Measurements from ENCODE around the gene ATP6V0A4.
"Not testable (repeated sequence)": the region's sequence is repeated elsewhere in the genome, so short reads cannot be mapped to it uniquely, and the experiment has no call there.

The ATP6V0A4 gene

DNA sequence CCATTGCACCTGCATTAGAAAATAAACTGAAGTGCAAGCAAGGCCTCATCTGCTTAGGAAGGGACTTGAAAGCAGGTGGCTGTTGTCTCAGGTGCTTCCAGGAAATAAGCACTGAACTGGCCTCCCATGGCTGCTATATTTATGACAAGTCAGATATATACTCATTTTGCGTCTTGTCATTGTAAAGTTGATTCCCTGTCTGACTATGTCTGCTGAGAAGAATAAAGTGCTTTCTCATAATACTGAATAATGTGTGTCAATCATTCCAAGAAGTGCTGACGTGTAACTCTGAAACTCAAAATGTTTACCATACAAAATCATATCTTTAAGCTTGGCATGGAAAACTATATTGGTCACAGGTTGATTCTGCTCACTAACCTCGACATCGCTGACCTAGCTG is 51.9 kb downstream of the ATP6V0A4 start:
- no peak for TF ChIP-seq CTCF (IDR thresholded peaks at IDR 0.05; ENCODE audit: low read length, missing control alignments)
- no peak for DNase-seq (ENCODE audit: low read depth)
- no peak overlapping the region for H3K4me3 ChIP-seq (replicated peaks; ENCODE audit: low read depth, low read length)

GRCh38 chr7:138745189-138745588 is 52.8 kb downstream of the ATP6V0A4 start:
- no peak overlapping the region for H3K4me3 ChIP-seq (replicated peaks; ENCODE audit: low read depth, low read length)
- DNase-seq (ENCODE audit: low read depth): no peak
- TF ChIP-seq CTCF (IDR thresholded peaks at IDR 0.05; ENCODE audit: low read length, missing control alignments): no peak

DNA sequence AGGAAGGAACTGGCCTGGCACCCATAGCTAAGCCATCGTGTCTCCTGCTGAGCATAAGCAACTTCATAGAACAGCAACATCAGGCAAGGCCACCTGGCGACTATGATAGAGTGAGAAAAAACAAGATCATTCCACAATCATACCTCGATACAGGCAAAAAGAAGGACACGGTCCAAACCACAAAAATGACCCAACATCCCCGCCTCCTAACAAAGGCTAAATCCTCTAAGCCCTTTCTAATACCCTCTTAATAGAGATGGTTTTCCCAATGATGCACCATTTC is 56.6 kb downstream of the ATP6V0A4 start:
- TF ChIP-seq CTCF (IDR thresholded peaks at IDR 0.05; ENCODE audit: low read length, missing control alignments): no peak
- no peak overlapping the region for H3K4me3 ChIP-seq (replicated peaks; ENCODE audit: low read depth, low read length)
- DNase-seq (ENCODE audit: low read depth): no peak

DNA sequence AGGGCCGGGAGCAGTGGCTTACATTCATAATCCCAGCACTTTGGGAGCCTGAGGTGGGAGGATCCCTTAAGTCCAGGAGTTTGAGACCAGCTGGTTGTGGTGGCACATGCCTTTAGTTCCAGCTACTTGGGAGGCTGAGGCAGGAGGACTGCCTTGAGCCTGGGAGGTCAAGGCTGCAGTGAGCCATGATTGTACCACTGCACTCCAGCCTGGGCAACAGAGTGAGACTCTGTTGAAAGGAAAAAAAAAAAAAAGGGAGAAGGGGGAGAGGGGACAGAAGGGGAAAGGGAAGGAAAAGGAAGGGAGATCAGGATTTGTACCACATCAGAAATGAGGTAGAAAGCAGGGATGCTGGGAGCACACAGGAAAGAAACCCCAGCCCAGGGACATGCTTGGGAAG is 58.1 kb downstream of the ATP6V0A4 start:
- DNase-seq (ENCODE audit: low read depth): no peak
- no peak overlapping the region for H3K4me3 ChIP-seq (replicated peaks; ENCODE audit: low read depth, low read length)
- TF ChIP-seq CTCF (IDR thresholded peaks at IDR 0.05; ENCODE audit: low read length, missing control alignments): no peak

GRCh38 chr7:138738551-138739335 is 59.3 kb downstream of the ATP6V0A4 start:
- TF ChIP-seq CTCF (IDR thresholded peaks at IDR 0.05; ENCODE audit: low read length, missing control alignments): peak; percentile 97
- DNase-seq (ENCODE audit: low read depth): peak; percentile 93
- no peak overlapping the region for H3K4me3 ChIP-seq (replicated peaks; ENCODE audit: low read depth, low read length)

- no peak for DNase-seq (ENCODE audit: low read depth)
- no peak for TF ChIP-seq CTCF (IDR thresholded peaks at IDR 0.05; ENCODE audit: low read length, missing control alignments)
Measured at GRCh38 chr7:138738114-138738513, 59.9 kb downstream of the ATP6V0A4 start.

GRCh38 chr7:138735399-138735798 is 62.6 kb downstream of the ATP6V0A4 start:
- no peak overlapping the region for H3K4me3 ChIP-seq (replicated peaks; ENCODE audit: low read depth, low read length)
- DNase-seq (ENCODE audit: low read depth): no peak
- no peak for TF ChIP-seq CTCF (IDR thresholded peaks at IDR 0.05; ENCODE audit: low read length, missing control alignments)

More at GRCh38 chr7:138738114-138738513, 59.9 kb downstream of the ATP6V0A4 start:
- no peak overlapping the region for H3K4me3 ChIP-seq (replicated peaks; ENCODE audit: low read depth, low read length)

- H3K4me3 ChIP-seq (replicated peaks; ENCODE audit: low read depth, low read length); DNase-seq (ENCODE audit: low read depth): not testable (repeated sequence)
Measured at GRCh38 chr7:138731733-138732132, 66.3 kb downstream of the ATP6V0A4 start.

All from fibroblast of pulmonary artery (primary cell).